IgD-negative memory B cell (primary cell): Measurements from ENCODE around the gene PCYOX1L. TPM values are rescaled to one million over a fixed set of nuclear protein-coding genes. Genes with fewer than 3 reads are reported as not detected.
"Not testable (repeated sequence)": the region's sequence is repeated elsewhere in the genome, so short reads cannot be mapped to it uniquely, and the experiment has no call there.

Experiments
- H3K27ac Mint-ChIP-seq, 3 donors: one replicate each; pipeline ENCODE4 v1.8.0; 2020 to 2022; ENCODE audit warnings: mild to moderate bottlenecking in 3 of 3, mixed read lengths in 3 of 3, moderate library complexity in 1 of 3
- H3K27me3 Mint-ChIP-seq: one replicate; pipeline ENCODE4 v1.8.0; 2021; ENCODE audit warnings: mixed read lengths
- H3K36me3 Mint-ChIP-seq: one replicate; pipeline ENCODE4 v1.8.0; 2020; ENCODE audit warnings: mild to moderate bottlenecking, mixed read lengths
- H3K4me1 Mint-ChIP-seq, 3 donors: one replicate each; pipeline ENCODE4 v1.8.0; 2020 to 2022; ENCODE audit warnings: mixed read lengths in 3 of 3, mild to moderate bottlenecking in 1 of 3
- H3K4me3 Mint-ChIP-seq, 4 donors: one replicate each; pipeline ENCODE4 v1.8.0; 2020 to 2022; ENCODE audit warnings: mild to moderate bottlenecking in 4 of 4, mixed read lengths in 4 of 4, moderate library complexity in 3 of 4
- H3K9me3 Mint-ChIP-seq, 3 donors: one replicate each; pipeline ENCODE4 v1.8.0; 2020 to 2021; ENCODE audit warnings: mixed read lengths in 3 of 3, mild to moderate bottlenecking in 1 of 3
- polyA plus RNA-seq: library from polyadenylated mRNA; unstranded; fragments of 300-500 nt; fragmentation: Illumina TruSeq; gene quantifications from one replicate; pipeline ENCODE4 v1.2.3, GENCODE V29; 2021

Gene PCYOX1L
- polyA plus RNA-seq, 1 donor from 2014 or later: 7.7 TPM

GRCh38 chr5:149381261-149381985 lies 23.6 kb downstream of the PCYOX1L start:
- H3K36me3 Mint-ChIP-seq: no peaks in the 10 kb centered on the region
- peak overlapping the region in 1 of 3 donors; percentile 86 for H3K27ac Mint-ChIP-seq
- H3K9me3 Mint-ChIP-seq: no peaks in the 10 kb centered on the region
- H3K27me3 Mint-ChIP-seq: peaks cover 5% of the 10 kb centered on the region
- H3K4me3 Mint-ChIP-seq: no peak overlapping the region
- H3K4me1 Mint-ChIP-seq: peaks cover 0 to 3% (median 1%) of the 10 kb centered on the region in 3 donors

GRCh38 chr5:149381986-149382338 lies 24.1 kb downstream of the PCYOX1L start:
- peaks cover 0 to 3% (median 1%) of the 10 kb centered on the region in 3 donors for H3K4me1 Mint-ChIP-seq
- no peaks in the 10 kb centered on the region for H3K36me3 Mint-ChIP-seq
- H3K4me3 Mint-ChIP-seq: no peak overlapping the region
- H3K27me3 Mint-ChIP-seq: peaks cover 5% of the 10 kb centered on the region
- H3K9me3 Mint-ChIP-seq: no peaks in the 10 kb centered on the region
- H3K27ac Mint-ChIP-seq: peak overlapping the region in 1 of 3 donors; percentile 86

- H3K4me3 Mint-ChIP-seq: no peak overlapping the region
- no peak overlapping the region for H3K27ac Mint-ChIP-seq
- no peaks in the 10 kb centered on the region for H3K36me3 Mint-ChIP-seq
- no peaks in the 10 kb centered on the region for H3K9me3 Mint-ChIP-seq
- peaks cover 0 to 3% (median 1%) of the 10 kb centered on the region in 3 donors for H3K4me1 Mint-ChIP-seq
- peaks cover 5% of the 10 kb centered on the region for H3K27me3 Mint-ChIP-seq
Observed at GRCh38 chr5:149382517-149383220, 24.8 kb downstream of the PCYOX1L start.

- H3K4me1 Mint-ChIP-seq: peaks cover 0 to 3% (median 1%) of the 10 kb centered on the region in 3 donors
- peaks cover 5% of the 10 kb centered on the region for H3K27me3 Mint-ChIP-seq
- H3K36me3 Mint-ChIP-seq: no peaks in the 10 kb centered on the region
- no peak overlapping the region for H3K27ac Mint-ChIP-seq
- H3K9me3 Mint-ChIP-seq: no peaks in the 10 kb centered on the region
- no peak overlapping the region for H3K4me3 Mint-ChIP-seq
Observed at GRCh38 chr5:149383399-149383798, 25.6 kb downstream of the PCYOX1L start.

- H3K9me3 Mint-ChIP-seq: no peaks in the 10 kb centered on the region
Observed at GRCh38 chr5:149386166-149386565, 28.3 kb downstream of the PCYOX1L start.

GRCh38 chr5:149387081-149387631 lies 29.3 kb downstream of the PCYOX1L start:
- H3K9me3 Mint-ChIP-seq: no peaks in the 10 kb centered on the region
- no peaks in the 10 kb centered on the region for H3K36me3 Mint-ChIP-seq

More at GRCh38 chr5:149386166-149386565, 28.3 kb downstream of the PCYOX1L start:
- H3K27ac Mint-ChIP-seq: peak overlapping the region in 1 of 3 donors; percentile 26
- H3K36me3 Mint-ChIP-seq: no peaks in the 10 kb centered on the region
- peaks cover 5% of the 10 kb centered on the region for H3K27me3 Mint-ChIP-seq
- no peak overlapping the region for H3K4me3 Mint-ChIP-seq
- peaks cover 0 to 3% (median 1%) of the 10 kb centered on the region in 3 donors for H3K4me1 Mint-ChIP-seq

GRCh38 chr5:149387982-149388381 lies 30.1 kb downstream of the PCYOX1L start:
- no peaks in the 10 kb centered on the region for H3K9me3 Mint-ChIP-seq
- no peak overlapping the region for H3K27ac Mint-ChIP-seq
- H3K4me3 Mint-ChIP-seq: no peak overlapping the region
- peaks cover 4% of the 10 kb centered on the region for H3K27me3 Mint-ChIP-seq
- H3K4me1 Mint-ChIP-seq: no peaks in the 10 kb centered on the region
- no peaks in the 10 kb centered on the region for H3K36me3 Mint-ChIP-seq

More at GRCh38 chr5:149387081-149387631, 29.3 kb downstream of the PCYOX1L start:
- peaks cover 4% of the 10 kb centered on the region for H3K27me3 Mint-ChIP-seq
- no peaks in the 10 kb centered on the region for H3K4me1 Mint-ChIP-seq
- H3K4me3 Mint-ChIP-seq: peak overlapping the region in 1 of 4 donors; percentile 55
- H3K27ac Mint-ChIP-seq: no peak overlapping the region

- Mint-ChIP-seq H3K4me3 (no peak overlapping the region), H3K27me3 (peaks cover 4% of the 10 kb centered on the region), H3K4me1 (no peaks in the 10 kb centered on the region), H3K27ac (no peak overlapping the region), H3K36me3 (no peaks in the 10 kb centered on the region), H3K9me3 (no peaks in the 10 kb centered on the region)
Observed at GRCh38 chr5:149388498-149389190, 30.8 kb downstream of the PCYOX1L start.

- no peaks in the 10 kb centered on the region for H3K36me3 Mint-ChIP-seq
- no peaks in the 10 kb centered on the region for H3K4me1 Mint-ChIP-seq
- no peak overlapping the region for H3K4me3 Mint-ChIP-seq
- H3K27me3 Mint-ChIP-seq: peaks cover 4% of the 10 kb centered on the region
- H3K27ac Mint-ChIP-seq: no peak overlapping the region
- H3K9me3 Mint-ChIP-seq: no peaks in the 10 kb centered on the region
Observed at GRCh38 chr5:149389552-149390495, 32.0 kb downstream of the PCYOX1L start.

GRCh38 chr5:149391076-149391475 lies 33.2 kb downstream of the PCYOX1L start:
- not testable (repeated sequence) for H3K27me3 Mint-ChIP-seq, H3K9me3 Mint-ChIP-seq, H3K36me3 Mint-ChIP-seq, H3K4me1 Mint-ChIP-seq, H3K4me3 Mint-ChIP-seq, H3K27ac Mint-ChIP-seq

GRCh38 chr5:149391524-149391923 lies 33.7 kb downstream of the PCYOX1L start:
- Mint-ChIP-seq H3K9me3 (no peaks in the 10 kb centered on the region), H3K36me3 (no peaks in the 10 kb centered on the region), H3K4me1 (no peaks in the 10 kb centered on the region), H3K27me3 (peaks cover 4% of the 10 kb centered on the region), H3K27ac (no peak overlapping the region), H3K4me3 (no peak overlapping the region)

- Mint-ChIP-seq H3K9me3 (no peaks in the 10 kb centered on the region), H3K27ac (no peak overlapping the region), H3K27me3 (peaks cover 4% of the 10 kb centered on the region), H3K4me1 (no peaks in the 10 kb centered on the region), H3K4me3 (no peak overlapping the region), H3K36me3 (no peaks in the 10 kb centered on the region)
Observed at GRCh38 chr5:149392718-149393117, 34.9 kb downstream of the PCYOX1L start.

GRCh38 chr5:149394996-149395395 lies 37.1 kb downstream of the PCYOX1L start:
- not testable (repeated sequence) for H3K9me3 Mint-ChIP-seq, H3K36me3 Mint-ChIP-seq, H3K27ac Mint-ChIP-seq, H3K4me1 Mint-ChIP-seq, H3K4me3 Mint-ChIP-seq, H3K27me3 Mint-ChIP-seq

- Mint-ChIP-seq H3K4me1 (no peaks in the 10 kb centered on the region), H3K4me3 (no peak overlapping the region), H3K9me3 (no peaks in the 10 kb centered on the region), H3K36me3 (peaks cover 3% of the 10 kb centered on the region), H3K27ac (no peak overlapping the region), H3K27me3 (peaks cover 9% of the 10 kb centered on the region)
Observed at GRCh38 chr5:149397530-149397929, 39.7 kb downstream of the PCYOX1L start.
